Cardiac muscle cell (in vitro differentiated cells and primary cell): Measurements from ENCODE around the gene SIN3B. TPM values are rescaled to one million over a fixed set of nuclear protein-coding genes. Genes with fewer than 3 reads are reported as not detected.

Experiments used
- DNase-seq, 2 donors: peaks; one replicate each; pipeline versions ENCODE4 v3.0.0 to v3.0.0-alpha.2; 2010 to 2017; ENCODE audit warnings: low read depth in 1 of 2, low spot score in 1 of 2
- H3K27ac ChIP-seq: fragments of 200-600 bp; sonication (generic); 2 replicates; pipeline ENCODE4 v1.5.1; 2016
- H3K27me3 ChIP-seq: fragments of 200-600 bp; sonication (generic); 2 replicates; pipeline ENCODE4 v1.6.0; 2016; ENCODE audit warnings: control low read depth
- H3K36me3 ChIP-seq: fragments of 200-600 bp; sonication (generic); 2 replicates; pipeline ENCODE4 v1.5.1; 2016; ENCODE audit warnings: control low read depth
- H3K4me1 ChIP-seq: fragments of 200-600 bp; sonication (generic); 2 replicates; pipeline ENCODE4 v1.8.1; 2017; ENCODE audit warnings: low read depth, mild to moderate bottlenecking, mixed run types
- H3K4me3 ChIP-seq: fragments of 200-600 bp; sonication (generic); 2 replicates; pipeline ENCODE4 v1.5.1; 2016; ENCODE audit warnings: mild to moderate bottlenecking
- H3K9me3 ChIP-seq: fragments of 200-600 bp; sonication (generic); 2 replicates; pipeline ENCODE4 v1.5.1; 2017; ENCODE audit warnings: low read depth, mild to moderate bottlenecking, control low read depth
- polyA plus RNA-seq: library from polyadenylated mRNA; unstranded; fragments of >200 nt; fragmentation: Nextera tagmentation; extraction: Ambion mirVana; gene quantifications from 2 replicates; pipeline ENCODE4 v1.2.1, GENCODE V29; 2016
- total RNA-seq: library from RNA; depleted of rRNA; stranded (reverse); fragments of >200 nt; gene quantifications from 2 replicates; pipeline ENCODE4 v1.2.3, GENCODE V29; 2016
- TF ChIP-seq, protein P1 (sequence below): IDR thresholded peaks from 2 replicates; pipeline ENCODE4 v1.5.1; 2012; ENCODE audit warnings: low read depth, mild to moderate bottlenecking, low read length

The SIN3B gene
- total and polyA plus RNA-seq, 2 experiments from 2014 or later, result 37.1 to 75.3 TPM

DNA sequence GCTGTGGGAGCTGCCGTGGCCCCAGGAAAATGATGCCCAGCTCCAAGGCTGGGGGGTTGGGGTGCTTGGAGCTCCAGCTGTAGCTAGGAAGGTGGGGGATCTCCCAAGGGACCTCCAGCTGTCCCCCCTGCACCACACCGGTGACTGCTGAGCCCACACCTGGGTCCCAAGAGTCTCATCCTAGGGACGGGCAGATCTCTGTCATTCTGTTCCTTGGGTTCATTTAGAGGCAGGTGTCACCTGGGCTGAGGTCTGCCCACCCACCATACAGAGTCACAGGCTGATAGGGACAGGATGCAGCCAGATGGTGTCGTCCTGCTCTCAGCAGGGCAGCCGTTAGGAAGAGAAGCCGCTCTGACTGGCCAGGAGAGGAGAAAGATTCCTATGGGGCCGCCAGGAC, 64.9 kb downstream of the SIN3B start:
- H3K9me3 ChIP-seq, result no peaks in the 10 kb centered on the region
- no peak for DNase-seq
- H3K27me3 ChIP-seq, result no peaks in the 10 kb centered on the region
- H3K4me1 ChIP-seq, result peaks cover 22% of the 10 kb centered on the region
- H3K36me3 ChIP-seq, result no peaks in the 10 kb centered on the region
- TF ChIP-seq, protein P1, sequence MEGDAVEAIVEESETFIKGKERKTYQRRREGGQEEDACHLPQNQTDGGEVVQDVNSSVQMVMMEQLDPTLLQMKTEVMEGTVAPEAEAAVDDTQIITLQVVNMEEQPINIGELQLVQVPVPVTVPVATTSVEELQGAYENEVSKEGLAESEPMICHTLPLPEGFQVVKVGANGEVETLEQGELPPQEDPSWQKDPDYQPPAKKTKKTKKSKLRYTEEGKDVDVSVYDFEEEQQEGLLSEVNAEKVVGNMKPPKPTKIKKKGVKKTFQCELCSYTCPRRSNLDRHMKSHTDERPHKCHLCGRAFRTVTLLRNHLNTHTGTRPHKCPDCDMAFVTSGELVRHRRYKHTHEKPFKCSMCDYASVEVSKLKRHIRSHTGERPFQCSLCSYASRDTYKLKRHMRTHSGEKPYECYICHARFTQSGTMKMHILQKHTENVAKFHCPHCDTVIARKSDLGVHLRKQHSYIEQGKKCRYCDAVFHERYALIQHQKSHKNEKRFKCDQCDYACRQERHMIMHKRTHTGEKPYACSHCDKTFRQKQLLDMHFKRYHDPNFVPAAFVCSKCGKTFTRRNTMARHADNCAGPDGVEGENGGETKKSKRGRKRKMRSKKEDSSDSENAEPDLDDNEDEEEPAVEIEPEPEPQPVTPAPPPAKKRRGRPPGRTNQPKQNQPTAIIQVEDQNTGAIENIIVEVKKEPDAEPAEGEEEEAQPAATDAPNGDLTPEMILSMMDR, result no peak
- no peak overlapping the region for H3K27ac ChIP-seq
- no peak overlapping the region for H3K4me3 ChIP-seq

DNA sequence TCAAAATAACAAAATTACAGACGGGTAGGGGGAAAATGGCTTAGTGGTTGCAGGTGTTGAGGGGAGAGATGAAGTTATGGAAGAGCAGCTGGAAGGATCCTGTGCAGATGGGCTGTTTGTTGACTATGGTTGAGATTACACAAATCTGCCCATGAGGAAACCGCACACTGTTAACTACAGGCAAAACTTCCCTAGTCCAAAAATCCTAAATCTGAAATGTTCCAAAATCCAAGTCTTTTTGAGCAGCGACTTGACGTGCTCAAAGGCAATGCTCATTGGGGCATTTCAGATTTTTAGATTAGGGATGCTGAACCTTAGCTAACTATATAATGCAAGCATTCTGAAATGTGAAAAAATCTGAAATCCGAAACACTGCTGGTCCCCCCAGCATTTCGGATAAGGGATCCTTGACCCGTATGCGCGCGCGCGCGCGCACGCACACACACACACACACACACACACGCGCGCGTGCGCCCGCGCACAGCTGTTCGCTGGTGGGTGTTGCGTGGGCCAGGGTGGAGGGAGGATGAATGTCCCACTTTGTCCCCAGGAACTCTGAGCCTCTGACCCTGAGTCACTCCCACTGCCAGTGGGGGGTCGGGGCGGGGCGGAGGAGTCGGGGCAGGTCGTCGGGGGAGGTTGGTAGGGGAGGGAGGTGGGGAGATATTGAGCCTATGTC, 66.4 kb downstream of the SIN3B start:
- Histone ChIP-seq H3K36me3 (no peaks in the 10 kb centered on the region), H3K9me3 (no peaks in the 10 kb centered on the region), H3K27me3 (no peaks in the 10 kb centered on the region), H3K4me1 (peaks cover 7% of the 10 kb centered on the region), H3K27ac (no peak overlapping the region), H3K4me3 (peak overlapping the region; percentile 97)
- TF ChIP-seq, protein P1, result no peak
- peak; percentile 24 to 38 for DNase-seq

DNA sequence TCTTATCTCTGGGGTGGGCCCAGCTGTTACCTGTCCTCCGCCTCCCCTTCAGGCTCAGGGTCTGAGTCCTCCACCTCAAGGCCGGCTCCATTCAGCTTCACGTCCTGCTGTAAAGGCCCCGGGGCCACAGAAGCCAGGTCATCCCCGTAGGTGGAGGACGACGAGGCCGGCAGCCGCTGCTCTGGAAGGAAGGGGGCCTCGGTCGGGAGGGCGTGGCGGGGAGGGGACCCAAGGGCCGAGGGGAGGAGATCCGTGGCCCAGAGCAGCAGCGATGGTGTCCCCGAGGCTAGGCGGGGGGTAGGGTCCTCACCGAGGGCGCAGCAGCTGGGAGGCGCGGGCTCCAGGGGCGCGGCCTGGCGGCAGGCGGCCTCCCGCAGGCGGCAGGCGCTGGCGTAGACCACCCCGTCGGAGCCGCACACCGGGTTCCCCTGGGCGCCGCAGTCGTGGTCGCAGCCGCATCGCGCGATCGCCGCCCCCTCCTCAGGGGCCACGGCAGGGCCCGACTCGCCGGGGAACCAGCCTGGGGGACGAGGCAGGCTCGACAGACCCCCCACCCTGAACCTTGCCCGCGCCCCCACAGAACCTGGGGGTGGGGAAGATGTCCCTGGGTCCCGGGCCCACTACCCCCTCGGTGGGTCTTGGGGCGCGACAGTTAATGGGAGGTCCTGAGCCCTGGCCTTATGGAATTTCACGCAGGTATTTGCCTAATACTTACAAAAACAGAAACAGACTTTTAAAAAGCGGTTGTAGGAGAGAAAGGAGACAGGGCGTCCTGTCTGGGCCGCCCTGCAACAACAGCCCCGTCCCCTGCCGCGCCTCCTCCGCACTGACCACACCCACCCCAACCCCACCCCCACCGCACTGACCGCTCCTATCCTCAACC, 67.2 kb downstream of the SIN3B start:
- no peaks in the 10 kb centered on the region for H3K27me3 ChIP-seq
- no peaks in the 10 kb centered on the region for H3K4me1 ChIP-seq
- peak overlapping the region; percentile 72 for H3K27ac ChIP-seq
- H3K9me3 ChIP-seq, result no peaks in the 10 kb centered on the region
- no peaks in the 10 kb centered on the region for H3K36me3 ChIP-seq
- H3K4me3 ChIP-seq, result peak overlapping the region; percentile 97
- TF ChIP-seq, protein P1, result no peak
- DNase-seq, result peak; percentile 12 to 57

DNA sequence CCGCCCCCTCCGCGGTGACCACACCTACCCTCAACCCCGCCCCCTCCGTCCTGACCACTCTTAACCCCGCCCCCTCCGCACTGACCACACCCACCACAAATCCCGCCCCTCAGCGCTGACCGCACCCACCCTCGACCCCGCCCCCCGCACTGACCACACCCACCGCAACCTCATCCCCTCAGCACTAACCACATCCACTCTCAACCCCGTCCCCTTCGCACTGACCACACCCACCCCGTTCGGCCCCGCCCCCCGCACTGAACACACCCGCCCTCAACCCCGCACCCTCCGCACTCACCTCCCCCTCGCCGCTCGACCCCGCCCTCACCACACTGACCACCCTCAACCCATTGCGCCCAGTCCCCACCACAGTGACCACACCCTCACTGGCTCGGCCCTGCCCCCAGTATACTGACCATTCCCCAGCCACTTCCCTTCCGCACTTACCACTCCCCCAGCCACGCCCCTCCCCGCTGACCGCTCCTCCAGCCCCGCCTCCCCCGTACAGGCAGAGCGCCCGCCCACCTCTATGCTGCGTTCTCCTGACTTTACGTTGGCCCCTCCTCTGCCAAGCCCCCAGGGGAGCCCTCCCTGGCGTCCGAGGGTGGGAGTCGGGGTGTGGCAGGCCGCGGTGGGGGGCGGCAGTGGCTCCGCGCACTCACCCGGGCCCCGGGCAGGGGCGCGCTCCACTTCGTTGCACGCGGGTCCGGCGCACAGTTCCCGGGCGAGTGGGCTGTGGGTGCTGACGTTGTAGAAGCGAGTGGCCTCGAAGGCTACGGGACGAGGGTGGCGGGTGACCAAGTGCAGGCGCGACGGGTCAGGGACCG, 68.0 kb downstream of the SIN3B start:
- TF ChIP-seq, protein P1, result no peak

DNA sequence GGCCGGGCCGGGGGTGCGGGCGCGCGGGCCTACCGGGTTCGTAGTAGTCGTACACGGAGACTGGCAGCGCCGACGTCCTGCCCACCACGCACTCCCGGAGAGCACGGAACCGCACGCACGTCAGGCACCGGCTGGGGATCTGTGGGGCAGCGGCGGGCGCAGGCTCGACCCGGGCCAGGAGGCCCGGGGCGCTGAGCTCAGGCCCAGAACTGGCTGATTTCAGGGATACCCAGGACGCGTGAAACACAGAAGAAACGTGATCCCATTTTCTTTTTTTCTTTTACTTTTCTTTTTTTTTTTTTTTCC, 68.6 kb downstream of the SIN3B start:
- Histone ChIP-seq H3K27me3 (no peaks in the 10 kb centered on the region), H3K4me1 (no peaks in the 10 kb centered on the region), H3K9me3 (no peaks in the 10 kb centered on the region), H3K4me3 (peak overlapping the region; percentile 34), H3K27ac (no peak overlapping the region), H3K36me3 (no peaks in the 10 kb centered on the region)
- TF ChIP-seq, protein P1, result no peak
- DNase-seq, result no peak

More for the DNA sequence above, 68.0 kb downstream of the SIN3B start:
- Histone ChIP-seq H3K4me1 (no peaks in the 10 kb centered on the region), H3K27ac (no peak overlapping the region), H3K27me3 (no peaks in the 10 kb centered on the region), H3K4me3 (peak overlapping the region; percentile 97), H3K36me3 (no peaks in the 10 kb centered on the region), H3K9me3 (no peaks in the 10 kb centered on the region)
- DNase-seq, result peak; percentile 97 to 99
